SK-N-SH (cell line): Measurements from ENCODE around the gene CYREN.

Source experiments
- CTCF ChIP-seq: fragments of 200-600 bp; sonication (generic); IDR thresholded peaks from 2 replicates; pipeline ENCODE4 v1.6.1; 2017; ENCODE audit warnings: antibody characterized with exemption, mild to moderate bottlenecking, moderate library complexity
- FOSL2 ChIP-seq: IDR thresholded peaks from 2 replicates; pipeline ENCODE4 v1.4.0; 2012; ENCODE audit warnings: low read depth, mild to moderate bottlenecking, moderate library complexity, borderline replicate concordance
- GABPA ChIP-seq: IDR thresholded peaks from 2 replicates; pipeline ENCODE4 v1.4.0; 2012; ENCODE audit warnings: low read depth, mild to moderate bottlenecking
- JUND ChIP-seq: IDR thresholded peaks from 2 replicates; pipeline ENCODE4 v1.4.0; 2012
- NFIC ChIP-seq: IDR thresholded peaks from 2 replicates; pipeline ENCODE4 v1.4.0; 2012; ENCODE audit warnings: borderline replicate concordance
- POLR2AphosphoS5 ChIP-seq: IDR thresholded peaks from 2 replicates; pipeline ENCODE4 v1.6.1; 2012; ENCODE audit warnings: low read depth, low read length
- RAD21 ChIP-seq: IDR thresholded peaks from 2 replicates; pipeline ENCODE4 v1.6.1; 2012; ENCODE audit warnings: mild to moderate bottlenecking, low read length
- RFX5 ChIP-seq: IDR thresholded peaks from 2 replicates; pipeline ENCODE4 v1.6.1; 2012; ENCODE audit warnings: mild to moderate bottlenecking, improper control_type of control experiment, low read length
- RXRA ChIP-seq: IDR thresholded peaks from 2 replicates; pipeline ENCODE4 v1.4.0; 2012; ENCODE audit warnings: low read depth, mild to moderate bottlenecking, borderline replicate concordance
- SIN3A ChIP-seq: IDR thresholded peaks from 2 replicates; pipeline ENCODE4 v1.6.1; 2012; ENCODE audit warnings: low read depth, mild to moderate bottlenecking, low read length, moderate library complexity, borderline replicate concordance
- TCF12 ChIP-seq: IDR thresholded peaks from 2 replicates; pipeline ENCODE4 v1.4.0; 2012
- TEAD4 ChIP-seq: IDR thresholded peaks from 2 replicates; pipeline ENCODE4 v1.4.0; 2012; ENCODE audit warnings: mild to moderate bottlenecking, borderline replicate concordance; ENCODE audit not compliant: insufficient read depth
- YY1 ChIP-seq: IDR thresholded peaks from 2 replicates; pipeline ENCODE4 v1.4.0; 2012; ENCODE audit warnings: low read depth, mild to moderate bottlenecking
- TF ChIP-seq, protein P1 (sequence below): IDR thresholded peaks from 2 replicates; pipeline ENCODE4 v1.4.0; 2012; ENCODE audit warnings: low read depth

DNA sequence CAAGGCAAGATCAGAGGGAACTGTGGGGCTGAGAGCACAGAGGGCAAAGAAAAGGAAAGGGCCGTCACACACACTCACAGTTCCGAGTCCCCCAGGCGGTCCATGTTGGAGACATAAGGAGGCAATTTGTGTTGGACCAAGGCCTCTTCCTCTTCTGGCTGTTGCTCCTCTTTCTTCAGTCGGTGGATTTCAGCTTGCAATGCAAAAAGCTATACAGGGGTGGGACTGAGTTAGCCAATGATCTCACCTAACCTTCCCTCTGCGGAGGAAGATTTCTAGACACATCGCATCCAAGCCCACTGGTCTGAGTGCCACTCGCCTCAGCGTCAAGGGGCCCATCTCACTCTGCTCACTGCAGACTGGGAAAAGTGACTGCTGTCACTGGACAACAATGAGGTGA, 35.3 kb upstream of the CYREN start:
- TF ChIP-seq CTCF (no peak), NFIC (no peak), SIN3A (no peak), JUND (no peak), POLR2AphosphoS5 (no peak), RXRA (no peak), YY1 (no peak), FOSL2 (no peak), TEAD4 (no peak), TCF12 (no peak), GABPA (no peak), RFX5 (no peak), RAD21 (no peak)
- TF ChIP-seq, protein P1, sequence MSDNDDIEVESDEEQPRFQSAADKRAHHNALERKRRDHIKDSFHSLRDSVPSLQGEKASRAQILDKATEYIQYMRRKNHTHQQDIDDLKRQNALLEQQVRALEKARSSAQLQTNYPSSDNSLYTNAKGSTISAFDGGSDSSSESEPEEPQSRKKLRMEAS, result no peak
